HepG2 (cell line): ENCODE data around the gene NIPAL3. TPM values are rescaled to one million over a fixed set of nuclear protein-coding genes. Genes with fewer than 3 reads are reported as not detected.

Source experiments
- ARNTL ChIP-seq: sonication (generic); formaldehyde crosslinking; IDR thresholded peaks from 2 replicates; pipeline ENCODE4 v1.4.0; 2020; ENCODE audit warnings: mild to moderate bottlenecking, missing genetic modification reagents
- DMAP1 ChIP-seq: IDR thresholded peaks from 2 replicates; pipeline ENCODE4 v1.6.1; 2016
- GATAD1 ChIP-seq: IDR thresholded peaks from 2 replicates; pipeline ENCODE4 v1.6.1; 2016; ENCODE audit warnings: missing genetic modification reagents, missing compliant biosample characterization
- HMGA1 ChIP-seq: sonication (generic); formaldehyde crosslinking; conservative IDR thresholded peaks from 2 replicates; pipeline ENCODE4 v1.4.0; 2020; ENCODE audit warnings: missing genetic modification reagents
- HNF4G ChIP-seq, 2 experiments: sonication (generic) in 1 of 2; formaldehyde crosslinking in 1 of 2; IDR thresholded peaks; 2 replicates each; pipeline versions ENCODE4 v1.4.0 to v1.6.1; 2011 to 2020; ENCODE audit warnings: borderline replicate concordance in 2 of 2, low read depth in 2 of 2, mild to moderate bottlenecking in 2 of 2, low read length in 1 of 2, missing genetic modification reagents in 1 of 2, moderate library complexity in 1 of 2
- HNRNPUL1 ChIP-seq: fragments of 200-400 bp; formaldehyde crosslinking; IDR thresholded peaks from 2 replicates; pipeline ENCODE4 v1.6.1; 2017; ENCODE audit warnings: low read depth, mild to moderate bottlenecking, low read length, moderate library complexity
- KDM5A ChIP-seq: fragments of 200-600 bp; sonication (generic); IDR thresholded peaks from 2 replicates; pipeline ENCODE4 v1.7.0; 2018; ENCODE audit warnings: antibody characterized with exemption, mild to moderate bottlenecking, low read length, borderline replicate concordance
- NFIB ChIP-seq: sonication (generic); formaldehyde crosslinking; IDR thresholded peaks from 2 replicates; pipeline ENCODE4 v1.9.0; 2021; ENCODE audit warnings: missing genetic modification reagents, mild to moderate bottlenecking, borderline replicate concordance
- ONECUT2 ChIP-seq: sonication (generic); formaldehyde crosslinking; IDR thresholded peaks from 2 replicates; pipeline ENCODE4 v1.4.0; 2020; ENCODE audit warnings: missing genetic modification reagents
- RFX1 ChIP-seq: fragments of 450-650 bp; IDR thresholded peaks from 2 replicates; pipeline ENCODE4 v1.6.1; 2017
- SKI ChIP-seq: fragments of 450-650 bp; IDR thresholded peaks from one replicate; pipeline ENCODE4 v1.6.1; 2018; ENCODE audit warnings: mild to moderate bottlenecking; ENCODE audit not compliant: partially characterized antibody
- ZIK1 ChIP-seq: sonication (generic); formaldehyde crosslinking; IDR thresholded peaks from 2 replicates; pipeline ENCODE4 v1.5.0; 2020; ENCODE audit warnings: mild to moderate bottlenecking, low read depth, missing genetic modification reagents, borderline replicate concordance
- ZNF274 ChIP-seq: sonication (generic); formaldehyde crosslinking; IDR thresholded peaks from 2 replicates; pipeline ENCODE4 v1.5.1; 2020; ENCODE audit warnings: mild to moderate bottlenecking, missing genetic modification reagents
- ZNF460 ChIP-seq: sonication (generic); formaldehyde crosslinking; IDR thresholded peaks from 2 replicates; pipeline ENCODE4 v1.5.1; 2020; ENCODE audit warnings: missing genetic modification reagents, mild to moderate bottlenecking, borderline replicate concordance
- ZNF644 ChIP-seq: IDR thresholded peaks from 2 replicates; pipeline ENCODE4 v1.6.1; 2016; ENCODE audit warnings: low read depth
- ZNF672 ChIP-seq: sonication (generic); formaldehyde crosslinking; IDR thresholded peaks from 2 replicates; pipeline ENCODE4 v1.8.1; 2022; ENCODE audit warnings: missing genetic modification reagents
- ZNF788 ChIP-seq: sonication (generic); formaldehyde crosslinking; IDR thresholded peaks from 2 replicates; pipeline ENCODE4 v1.5.0; 2020; ENCODE audit warnings: mild to moderate bottlenecking, missing genetic modification reagents, borderline replicate concordance
- polyA plus RNA-seq, 8 experiments: library from polyadenylated mRNA; depleted of rRNA in 3 of 8; stranded (reverse) in 7 of 8; unstranded in 1 of 8; fragments of >200 nt; fragmentation: Illumina TruSeq in 4 of 8; extraction: Trizol in 4 of 8; gene quantifications; 2 replicates each; pipeline versions ENCODE4 v1.2.1 to v1.2.3, GENCODE V29; 2011 to 2016; ENCODE audit warnings: low read depth in 4 of 8, missing spikeins in 1 of 8, mixed read lengths in 1 of 8; ENCODE audit not compliant: insufficient read depth in 1 of 8
- total RNA-seq, 5 experiments: library from RNA; depleted of rRNA; stranded (reverse); fragments of >200 nt; fragmentation: Illumina TruSeq; extraction: Trizol; gene quantifications; 2 replicates each; pipeline ENCODE4 v1.2.3, GENCODE V29; 2016; ENCODE audit warnings: low read depth in 1 of 5
- TF ChIP-seq, protein P1 (sequence below): sonication (generic); formaldehyde crosslinking; IDR thresholded peaks from 2 replicates; pipeline ENCODE4 v1.9.0; 2021; ENCODE audit warnings: missing genetic modification reagents, mild to moderate bottlenecking, borderline replicate concordance
- TF ChIP-seq, protein P2 (sequence below): sonication (generic); formaldehyde crosslinking; IDR thresholded peaks from 2 replicates; pipeline ENCODE4 v1.4.0; 2020; ENCODE audit warnings: missing genetic modification reagents
- TF ChIP-seq, protein P3 (sequence below): sonication (generic); formaldehyde crosslinking; IDR thresholded peaks from 2 replicates; pipeline ENCODE4 v1.9.0; 2021; ENCODE audit warnings: mild to moderate bottlenecking, missing genetic modification reagents

The NIPAL3 gene
- total and polyA plus RNA-seq, 2 of the 13 experiments (the other 11 are each of a cell fraction or from before 2014, with no cell fraction given): 5.6 to 8.6 TPM

DNA sequence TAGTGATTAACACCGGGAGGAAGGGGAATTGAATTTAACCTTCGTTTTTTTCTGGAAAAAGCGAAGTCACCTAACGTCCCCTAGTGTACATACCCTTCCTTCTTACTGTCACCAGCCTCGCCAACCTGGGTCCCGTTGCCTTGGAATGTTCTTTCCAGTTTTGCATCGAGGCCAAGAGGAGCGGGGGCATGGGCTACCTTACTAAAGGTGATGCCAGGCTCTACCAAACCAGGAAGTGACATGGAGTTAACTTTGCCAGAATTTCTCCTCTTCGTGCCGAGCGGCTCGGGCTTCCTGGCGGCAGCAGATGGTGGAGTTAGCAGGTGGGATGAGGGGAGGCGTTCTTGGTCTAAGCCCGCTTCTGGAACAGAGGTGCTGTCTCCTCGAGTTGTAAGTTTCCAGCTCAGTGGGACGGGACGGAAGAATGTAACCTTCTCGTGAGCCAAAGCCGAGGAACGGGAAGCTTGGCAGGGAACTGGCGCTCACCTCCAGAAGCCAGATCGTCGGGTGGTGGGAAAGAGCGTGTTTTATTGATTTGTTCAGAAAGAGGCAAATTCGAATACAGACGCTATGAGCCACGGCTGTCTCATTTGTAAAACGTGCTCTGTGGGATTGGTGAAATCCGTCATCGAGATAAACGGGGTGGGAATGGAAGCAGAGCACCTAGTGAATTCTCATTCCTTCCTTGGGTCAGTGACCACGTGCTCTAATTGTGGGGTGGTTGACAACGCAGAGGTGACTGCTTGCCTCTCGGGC, 486 bp downstream of the NIPAL3 start (continued):
- TF ChIP-seq ZNF788 (peak; percentile 26; the same call in 1 of the 2 replicates), RFX1 (no peak), ZNF644 (CRISPR knock-in tag) (no peak), HNRNPUL1 (no peak), DMAP1 (CRISPR knock-in tag) (0 out of 2 replicates have a peak, but pooled peaks have one; percentile 7), ARNTL (no peak), ONECUT2 (CRISPR knock-in tag) (0 out of 2 replicates have a peak, but pooled peaks have one; percentile 18), HNF4G (IDR thresholded peaks at IDR 0.05; ENCODE audit: borderline replicate concordance, low read depth, low read length) (no peak), HNF4G (CRISPR knock-in tag; IDR thresholded peaks at IDR 0.05; ENCODE audit: borderline replicate concordance, low read depth) (no peak), ZNF672 (CRISPR knock-in tag) (no peak), ZIK1 (CRISPR knock-in tag) (0 out of 2 replicates have a peak, but pooled peaks have one; percentile 12), SKI (no peak), GATAD1 (CRISPR knock-in tag) (0 out of 2 replicates have a peak, but pooled peaks have one; percentile 13), HMGA1 (CRISPR knock-in tag) (no peak), ZNF460 (peak; percentile 45; the same call in 1 of the 2 replicates), NFIB (no peak), KDM5A (no peak), ZNF274 (CRISPR knock-in tag) (no peak)
- TF ChIP-seq, protein P1, sequence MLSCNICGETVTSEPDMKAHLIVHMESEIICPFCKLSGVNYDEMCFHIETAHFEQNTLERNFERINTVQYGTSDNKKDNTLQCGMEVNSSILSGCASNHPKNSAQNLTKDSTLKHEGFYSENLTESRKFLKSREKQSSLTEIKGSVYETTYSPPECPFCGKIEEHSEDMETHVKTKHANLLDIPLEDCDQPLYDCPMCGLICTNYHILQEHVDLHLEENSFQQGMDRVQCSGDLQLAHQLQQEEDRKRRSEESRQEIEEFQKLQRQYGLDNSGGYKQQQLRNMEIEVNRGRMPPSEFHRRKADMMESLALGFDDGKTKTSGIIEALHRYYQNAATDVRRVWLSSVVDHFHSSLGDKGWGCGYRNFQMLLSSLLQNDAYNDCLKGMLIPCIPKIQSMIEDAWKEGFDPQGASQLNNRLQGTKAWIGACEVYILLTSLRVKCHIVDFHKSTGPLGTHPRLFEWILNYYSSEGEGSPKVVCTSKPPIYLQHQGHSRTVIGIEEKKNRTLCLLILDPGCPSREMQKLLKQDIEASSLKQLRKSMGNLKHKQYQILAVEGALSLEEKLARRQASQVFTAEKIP (CRISPR knock-in tag): no peak
- TF ChIP-seq, protein P2, sequence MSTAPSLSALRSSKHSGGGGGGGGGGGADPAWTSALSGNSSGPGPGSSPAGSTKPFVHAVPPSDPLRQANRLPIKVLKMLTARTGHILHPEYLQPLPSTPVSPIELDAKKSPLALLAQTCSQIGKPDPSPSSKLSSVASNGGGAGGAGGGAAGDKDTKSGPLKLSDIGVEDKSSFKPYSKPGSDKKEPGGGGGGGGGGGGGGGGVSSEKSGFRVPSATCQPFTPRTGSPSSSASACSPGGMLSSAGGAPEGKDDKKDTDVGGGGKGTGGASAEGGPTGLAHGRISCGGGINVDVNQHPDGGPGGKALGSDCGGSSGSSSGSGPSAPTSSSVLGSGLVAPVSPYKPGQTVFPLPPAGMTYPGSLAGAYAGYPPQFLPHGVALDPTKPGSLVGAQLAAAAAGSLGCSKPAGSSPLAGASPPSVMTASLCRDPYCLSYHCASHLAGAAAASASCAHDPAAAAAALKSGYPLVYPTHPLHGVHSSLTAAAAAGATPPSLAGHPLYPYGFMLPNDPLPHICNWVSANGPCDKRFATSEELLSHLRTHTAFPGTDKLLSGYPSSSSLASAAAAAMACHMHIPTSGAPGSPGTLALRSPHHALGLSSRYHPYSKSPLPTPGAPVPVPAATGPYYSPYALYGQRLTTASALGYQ (CRISPR knock-in tag): no peak
- TF ChIP-seq, protein P3, sequence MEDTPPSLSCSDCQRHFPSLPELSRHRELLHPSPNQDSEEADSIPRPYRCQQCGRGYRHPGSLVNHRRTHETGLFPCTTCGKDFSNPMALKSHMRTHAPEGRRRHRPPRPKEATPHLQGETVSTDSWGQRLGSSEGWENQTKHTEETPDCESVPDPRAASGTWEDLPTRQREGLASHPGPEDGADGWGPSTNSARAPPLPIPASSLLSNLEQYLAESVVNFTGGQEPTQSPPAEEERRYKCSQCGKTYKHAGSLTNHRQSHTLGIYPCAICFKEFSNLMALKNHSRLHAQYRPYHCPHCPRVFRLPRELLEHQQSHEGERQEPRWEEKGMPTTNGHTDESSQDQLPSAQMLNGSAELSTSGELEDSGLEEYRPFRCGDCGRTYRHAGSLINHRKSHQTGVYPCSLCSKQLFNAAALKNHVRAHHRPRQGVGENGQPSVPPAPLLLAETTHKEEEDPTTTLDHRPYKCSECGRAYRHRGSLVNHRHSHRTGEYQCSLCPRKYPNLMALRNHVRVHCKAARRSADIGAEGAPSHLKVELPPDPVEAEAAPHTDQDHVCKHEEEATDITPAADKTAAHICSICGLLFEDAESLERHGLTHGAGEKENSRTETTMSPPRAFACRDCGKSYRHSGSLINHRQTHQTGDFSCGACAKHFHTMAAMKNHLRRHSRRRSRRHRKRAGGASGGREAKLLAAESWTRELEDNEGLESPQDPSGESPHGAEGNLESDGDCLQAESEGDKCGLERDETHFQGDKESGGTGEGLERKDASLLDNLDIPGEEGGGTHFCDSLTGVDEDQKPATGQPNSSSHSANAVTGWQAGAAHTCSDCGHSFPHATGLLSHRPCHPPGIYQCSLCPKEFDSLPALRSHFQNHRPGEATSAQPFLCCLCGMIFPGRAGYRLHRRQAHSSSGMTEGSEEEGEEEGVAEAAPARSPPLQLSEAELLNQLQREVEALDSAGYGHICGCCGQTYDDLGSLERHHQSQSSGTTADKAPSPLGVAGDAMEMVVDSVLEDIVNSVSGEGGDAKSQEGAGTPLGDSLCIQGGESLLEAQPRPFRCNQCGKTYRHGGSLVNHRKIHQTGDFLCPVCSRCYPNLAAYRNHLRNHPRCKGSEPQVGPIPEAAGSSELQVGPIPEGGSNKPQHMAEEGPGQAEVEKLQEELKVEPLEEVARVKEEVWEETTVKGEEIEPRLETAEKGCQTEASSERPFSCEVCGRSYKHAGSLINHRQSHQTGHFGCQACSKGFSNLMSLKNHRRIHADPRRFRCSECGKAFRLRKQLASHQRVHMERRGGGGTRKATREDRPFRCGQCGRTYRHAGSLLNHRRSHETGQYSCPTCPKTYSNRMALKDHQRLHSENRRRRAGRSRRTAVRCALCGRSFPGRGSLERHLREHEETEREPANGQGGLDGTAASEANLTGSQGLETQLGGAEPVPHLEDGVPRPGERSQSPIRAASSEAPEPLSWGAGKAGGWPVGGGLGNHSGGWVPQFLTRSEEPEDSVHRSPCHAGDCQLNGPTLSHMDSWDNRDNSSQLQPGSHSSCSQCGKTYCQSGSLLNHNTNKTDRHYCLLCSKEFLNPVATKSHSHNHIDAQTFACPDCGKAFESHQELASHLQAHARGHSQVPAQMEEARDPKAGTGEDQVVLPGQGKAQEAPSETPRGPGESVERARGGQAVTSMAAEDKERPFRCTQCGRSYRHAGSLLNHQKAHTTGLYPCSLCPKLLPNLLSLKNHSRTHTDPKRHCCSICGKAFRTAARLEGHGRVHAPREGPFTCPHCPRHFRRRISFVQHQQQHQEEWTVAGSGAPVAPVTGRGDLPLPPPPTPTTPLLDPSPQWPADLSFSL (CRISPR knock-in tag): peak; percentile 31; the same call in 1 of the 2 replicates
